Fibroblast of skin of abdomen (primary cell): ENCODE data around the gene ADAM10.

Source experiments
- DNase-seq: peaks from one replicate; pipeline ENCODE4 v3.0.0-alpha.2; 2013

ADAM10 gene

DNA sequence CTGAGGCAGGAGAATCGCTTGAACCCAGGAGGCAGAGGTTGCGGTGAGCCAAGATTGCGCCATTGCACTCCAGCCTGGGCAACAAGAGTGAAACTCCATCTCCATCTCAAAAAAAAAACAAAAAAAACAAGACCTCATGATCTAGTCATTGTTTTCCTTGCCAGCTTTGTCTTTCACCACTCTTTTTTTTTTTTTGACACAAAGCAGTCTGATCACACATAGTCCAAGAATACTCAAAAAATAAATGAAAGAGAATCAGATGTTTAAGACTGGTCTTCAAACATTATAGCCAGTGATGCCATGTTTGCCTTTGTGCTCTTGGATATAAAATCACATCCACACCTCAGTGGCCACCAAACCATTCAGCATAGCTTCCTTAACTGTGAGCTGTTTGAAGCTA lies 5.8 kb upstream of the ADAM10 start:
- DNase-seq, result no peak

DNA sequence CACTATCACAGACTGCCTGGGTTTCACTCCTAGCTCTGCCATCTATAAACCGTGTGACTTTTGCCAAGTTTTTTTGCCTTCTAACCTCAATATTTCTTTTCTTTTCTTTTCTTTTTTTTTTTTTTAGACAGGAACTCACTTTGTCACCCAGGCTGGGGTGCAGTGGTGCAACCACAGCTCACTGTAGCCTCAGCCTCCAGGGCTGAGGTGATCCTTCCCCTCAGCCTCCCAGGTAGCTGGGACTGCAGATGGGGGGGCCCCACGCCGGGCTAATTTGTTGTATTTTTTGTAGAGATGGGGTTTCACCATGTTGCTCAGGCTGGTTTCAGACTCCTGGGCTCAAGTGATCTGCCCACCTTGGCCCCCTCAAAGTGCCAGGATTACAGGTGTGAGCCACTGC lies 3.2 kb upstream of the ADAM10 start:
- no peak for DNase-seq

- no peak for DNase-seq
Measured at GRCh38 chr15:58748852-58749531, 515 bp downstream of the ADAM10 start.

DNA sequence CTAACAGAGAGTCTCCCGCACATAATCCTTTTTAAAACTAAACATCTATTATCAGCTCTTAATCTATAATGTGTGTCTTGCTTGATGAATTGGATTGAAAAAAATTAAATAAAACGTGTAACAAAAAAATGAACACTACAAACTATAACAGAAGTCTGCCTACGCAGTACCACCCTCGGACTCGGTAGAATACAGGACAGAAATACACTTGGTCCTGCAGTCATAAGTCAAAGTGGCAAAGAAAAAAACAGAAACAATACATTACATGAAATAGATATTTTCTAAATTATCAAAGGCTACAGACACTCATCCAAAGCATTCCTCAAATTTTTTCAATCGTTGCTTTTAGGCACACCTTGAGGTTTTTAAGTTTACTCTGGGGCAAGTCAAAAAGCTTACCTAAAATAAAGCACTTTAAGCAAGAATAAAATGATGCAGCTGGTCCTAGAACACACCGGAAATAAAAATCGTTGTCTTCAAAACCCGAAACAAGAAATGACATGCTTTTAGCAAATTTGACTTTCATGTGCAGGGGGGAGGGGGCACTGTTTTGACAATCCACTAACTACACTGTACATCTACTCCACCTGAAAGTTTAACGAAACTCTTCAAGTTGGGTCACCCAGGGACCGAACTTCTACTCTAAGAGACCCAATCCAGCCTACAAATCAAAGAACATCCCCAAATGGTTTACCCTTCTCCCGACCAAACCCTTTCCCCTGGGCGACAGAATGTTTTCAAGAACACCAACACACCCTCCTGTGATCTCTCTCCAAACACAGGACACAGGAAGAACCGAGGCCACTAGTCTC lies 1.3 kb downstream of the ADAM10 start:
- DNase-seq, result no peak

GRCh38 chr15:58746174-58746573 lies 3.3 kb downstream of the ADAM10 start:
- no peak for DNase-seq

DNA sequence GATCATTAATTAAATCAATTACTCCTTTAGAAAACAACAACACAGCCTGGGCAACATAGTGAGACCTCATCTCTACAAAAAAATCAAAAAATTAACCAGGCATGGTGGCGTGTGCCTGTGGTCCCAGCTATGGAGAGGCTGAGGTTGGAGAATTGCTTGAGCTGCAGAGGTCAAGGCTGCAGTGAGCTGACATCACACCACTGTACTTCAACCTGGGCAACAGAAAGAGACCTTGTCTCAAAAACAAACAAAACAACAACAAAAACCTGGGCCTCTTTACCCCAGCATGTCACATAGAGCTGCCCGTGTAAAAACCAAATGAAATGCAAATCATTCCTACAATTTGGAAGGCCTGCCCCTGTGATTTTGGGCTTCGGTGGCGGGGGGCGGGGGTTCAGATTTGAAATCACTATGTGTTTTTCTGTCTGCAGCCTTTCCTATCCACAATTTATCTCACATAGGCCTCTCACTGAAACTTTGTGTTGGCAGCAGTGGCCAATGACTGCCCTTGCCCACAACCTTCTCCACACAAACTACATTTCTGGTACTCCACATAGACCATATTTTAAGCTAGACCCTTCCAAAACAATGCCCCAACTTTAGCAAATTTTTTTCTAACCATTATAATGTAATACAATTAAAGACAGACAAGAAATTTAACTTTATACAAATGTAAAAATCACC lies 6.5 kb downstream of the ADAM10 start:
- DNase-seq, result no peak

GRCh38 chr15:58742022-58742813 lies 7.3 kb downstream of the ADAM10 start:
- peak; percentile 84 for DNase-seq

DNA sequence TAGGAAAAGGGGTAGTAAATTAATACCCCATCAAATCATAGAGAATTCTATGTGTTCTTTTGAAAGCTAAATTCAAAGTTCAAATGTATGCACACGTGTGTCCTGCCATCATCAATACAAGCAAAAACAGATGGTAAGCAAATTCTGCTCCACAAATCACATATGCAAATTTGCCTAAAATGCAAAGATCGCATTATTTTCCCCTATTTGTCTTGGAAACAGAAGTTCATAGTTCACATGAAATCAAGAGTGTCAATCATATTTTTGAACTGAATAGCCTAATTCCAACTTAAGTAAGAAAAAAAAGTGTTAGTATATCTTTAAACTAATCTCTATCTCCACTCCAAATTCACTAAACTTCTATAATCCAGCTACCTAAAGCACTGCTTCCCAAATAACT lies 8.5 kb downstream of the ADAM10 start:
- DNase-seq, result no peak

- no peak for DNase-seq
Measured at GRCh38 chr15:58740436-58740835, 9.1 kb downstream of the ADAM10 start.

GRCh38 chr15:58738046-58738707 lies 11.3 kb downstream of the ADAM10 start:
- DNase-seq, result peak; percentile 12

DNA sequence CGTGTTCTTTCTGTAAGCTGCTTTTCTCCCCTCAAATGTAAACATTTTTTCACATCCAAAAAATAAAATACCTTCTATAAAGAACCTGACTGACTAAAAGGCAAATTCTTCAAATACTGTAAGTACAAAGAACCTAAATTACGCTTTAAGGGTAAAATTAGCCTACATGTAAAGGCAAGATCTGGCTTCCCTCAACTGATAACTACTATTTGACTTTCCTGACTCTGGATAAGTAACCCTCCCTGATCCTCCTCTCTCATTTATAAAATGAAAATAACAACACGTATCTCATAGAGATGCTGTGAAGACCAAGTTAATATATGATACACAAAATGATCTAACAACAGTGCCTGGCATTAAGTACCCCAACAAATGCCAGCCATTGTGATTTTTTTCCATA lies 12.2 kb downstream of the ADAM10 start:
- no peak for DNase-seq

DNA sequence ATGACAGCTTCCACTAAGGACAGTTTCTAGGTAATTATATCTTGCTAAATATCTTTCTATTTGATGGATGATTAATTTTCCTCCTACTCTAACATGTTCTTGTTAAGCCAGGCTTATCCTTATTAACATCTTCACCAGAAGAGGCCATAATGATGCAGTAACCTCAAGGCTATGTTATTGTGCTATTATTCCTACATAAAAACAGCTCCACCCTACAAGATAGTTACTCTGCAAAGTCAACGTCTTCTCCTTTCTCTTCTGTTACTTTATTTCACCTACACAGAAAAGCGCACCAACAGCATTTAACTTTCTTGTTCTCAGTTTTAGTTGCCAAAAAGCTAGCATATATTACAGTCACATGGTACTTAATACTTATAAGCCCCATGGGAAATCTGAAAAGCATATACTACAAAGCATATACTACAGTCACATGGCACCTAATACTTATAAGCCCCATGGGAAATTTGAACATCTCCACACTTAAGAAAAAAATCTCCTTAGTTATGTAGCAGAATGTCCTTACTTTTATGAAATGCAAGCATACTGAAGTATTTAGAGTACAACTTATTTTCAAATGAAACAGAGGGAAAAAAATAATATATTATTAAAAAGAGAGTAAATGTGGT lies 13.4 kb downstream of the ADAM10 start:
- DNase-seq, result no peak

DNA sequence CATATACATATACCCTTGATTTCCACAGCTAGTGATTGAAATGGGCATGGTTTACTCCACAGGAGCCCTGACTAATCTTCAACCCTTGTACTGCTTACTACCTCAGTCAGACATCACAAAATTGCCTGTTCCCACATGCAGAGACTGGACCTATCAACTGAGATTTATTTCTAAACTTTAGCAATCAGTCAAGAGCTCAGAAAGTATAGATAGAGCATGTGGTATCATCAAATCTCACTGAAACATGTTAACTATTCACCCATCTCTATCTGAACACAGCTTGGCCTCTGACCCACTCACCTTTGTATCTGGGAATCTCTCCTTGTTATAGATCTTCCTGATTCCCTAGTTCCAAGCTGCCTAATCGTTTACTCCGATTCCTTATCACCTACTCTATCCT lies 14.6 kb downstream of the ADAM10 start:
- DNase-seq, result no peak

GRCh38 chr15:58732625-58733363 lies 16.7 kb downstream of the ADAM10 start:
- no peak for DNase-seq

DNA sequence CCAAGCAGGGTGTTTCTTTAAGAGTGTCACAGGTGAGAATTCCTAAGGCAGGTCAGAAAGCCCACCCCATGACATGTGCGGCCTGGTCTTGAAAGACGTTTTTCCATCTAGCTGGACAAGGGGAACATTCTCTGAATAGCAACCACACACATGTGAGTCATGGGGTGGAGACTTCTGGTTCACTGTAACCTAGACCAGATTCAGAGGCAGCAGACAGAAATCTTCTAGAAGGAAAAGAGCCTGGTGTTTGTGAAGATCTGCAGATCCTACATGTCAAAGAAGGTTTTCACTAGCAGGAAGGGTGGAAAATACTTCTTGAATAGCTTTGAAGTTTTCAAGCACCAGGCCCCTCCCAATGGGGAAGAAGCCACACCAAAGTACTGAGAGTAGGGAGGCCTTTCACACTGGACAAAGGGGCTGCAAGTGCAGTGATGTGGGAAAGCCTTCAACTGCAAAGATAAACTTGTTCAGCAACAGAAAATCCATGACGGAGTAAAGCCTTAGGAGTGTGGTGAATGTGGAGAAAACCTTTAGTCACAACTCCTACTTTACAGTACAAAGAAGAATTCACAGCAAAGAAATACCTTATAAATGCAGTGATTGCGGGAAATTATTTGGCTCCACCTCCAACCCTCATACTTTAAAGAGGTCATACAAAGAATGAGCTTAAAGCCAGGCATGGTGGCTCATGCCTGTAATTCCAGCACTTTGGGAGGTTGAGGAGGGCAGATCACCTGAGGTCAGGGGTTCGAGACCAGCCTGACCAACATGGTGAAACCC lies 17.6 kb downstream of the ADAM10 start:
- peak; percentile 58 for DNase-seq

- no peak for DNase-seq
Measured at GRCh38 chr15:58726867-58727266, 22.6 kb downstream of the ADAM10 start.

DNA sequence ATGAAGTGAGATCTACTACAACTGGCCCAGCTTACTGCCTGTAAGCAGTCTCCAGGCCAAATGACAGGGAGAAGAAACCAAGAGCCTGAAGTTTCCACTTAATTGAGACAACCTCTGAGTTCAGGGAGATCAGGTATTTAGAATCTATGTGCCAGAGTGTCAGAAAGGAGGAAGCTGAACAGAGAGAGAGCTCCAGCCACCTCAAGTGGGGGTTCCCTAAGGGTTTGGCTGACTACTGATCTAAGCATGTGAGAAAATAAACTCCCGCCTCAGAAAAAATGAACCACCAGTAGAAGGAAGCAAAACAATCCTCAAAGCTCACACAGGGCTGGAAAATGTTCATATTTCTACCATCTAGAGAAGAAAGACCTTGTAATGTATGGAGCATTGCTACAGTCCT lies 25.0 kb downstream of the ADAM10 start:
- DNase-seq, result peak; percentile 56

GRCh38 chr15:58717357-58717756 lies 32.1 kb downstream of the ADAM10 start:
- DNase-seq, result no peak

- DNase-seq, result no peak
Measured at GRCh38 chr15:58716027-58716426, 33.5 kb downstream of the ADAM10 start.

DNA sequence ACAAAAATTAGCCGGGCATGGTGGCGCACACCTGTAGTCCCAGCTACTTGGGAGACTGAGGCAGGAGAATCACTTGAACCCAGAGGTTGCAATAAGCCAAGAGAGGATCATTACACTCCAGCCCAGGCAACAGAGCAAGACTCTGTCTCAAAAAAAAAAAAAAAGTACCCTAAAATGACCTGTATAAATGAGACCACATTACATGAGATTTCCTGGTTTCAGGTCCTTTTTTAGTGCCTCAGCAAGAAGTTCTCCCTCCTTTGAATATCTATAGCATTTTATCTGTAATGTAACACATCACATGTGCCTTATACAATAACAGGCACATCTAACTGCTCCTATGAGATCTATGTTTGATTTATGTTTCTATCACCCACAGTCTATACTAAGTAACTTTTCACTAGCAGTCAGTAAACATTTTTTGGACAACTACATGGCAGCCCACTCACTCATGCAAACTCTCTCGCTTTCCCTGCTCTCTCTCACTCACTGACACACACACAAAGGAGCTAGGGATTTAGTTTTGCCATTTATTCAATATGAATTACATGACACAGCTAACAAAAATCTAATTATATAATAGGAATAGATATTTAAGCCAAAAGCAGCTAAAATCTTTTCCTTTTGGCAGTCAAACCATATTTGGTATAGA lies 34.1 kb downstream of the ADAM10 start:
- DNase-seq, result no peak
